T-helper 2 cell treated with Interferon-gamma antibody and Interleukin-4, amounts not matched to agents 5 μg/mL and 100 μg/mL, for 36 hours (primary cell): ENCODE results near the gene MATCAP1.

ENCODE experiments used
- DNase-seq: peaks from one replicate; pipeline ENCODE4 v3.0.0; 2021; ENCODE audit warnings: low spot score
- H3K27ac Mint-ChIP-seq: one replicate; pipeline ENCODE4 v1.8.0; 2021; ENCODE audit warnings: mild to moderate bottlenecking, mixed read lengths
- H3K27me3 Mint-ChIP-seq: one replicate; pipeline ENCODE4 v1.8.0; 2021; ENCODE audit warnings: low read depth, mixed read lengths
- H3K36me3 Mint-ChIP-seq: one replicate; pipeline ENCODE4 v1.8.0; 2021; ENCODE audit warnings: low read depth, mixed read lengths
- H3K4me1 Mint-ChIP-seq: one replicate; pipeline ENCODE4 v1.8.0; 2021; ENCODE audit warnings: low read depth, mixed read lengths
- H3K4me3 Mint-ChIP-seq: one replicate; pipeline ENCODE4 v1.8.0; 2022; ENCODE audit warnings: mild to moderate bottlenecking, moderate library complexity, mixed read lengths
- H3K9me3 Mint-ChIP-seq: one replicate; pipeline ENCODE4 v1.8.0; 2021; ENCODE audit warnings: mixed read lengths

Gene MATCAP1

DNA sequence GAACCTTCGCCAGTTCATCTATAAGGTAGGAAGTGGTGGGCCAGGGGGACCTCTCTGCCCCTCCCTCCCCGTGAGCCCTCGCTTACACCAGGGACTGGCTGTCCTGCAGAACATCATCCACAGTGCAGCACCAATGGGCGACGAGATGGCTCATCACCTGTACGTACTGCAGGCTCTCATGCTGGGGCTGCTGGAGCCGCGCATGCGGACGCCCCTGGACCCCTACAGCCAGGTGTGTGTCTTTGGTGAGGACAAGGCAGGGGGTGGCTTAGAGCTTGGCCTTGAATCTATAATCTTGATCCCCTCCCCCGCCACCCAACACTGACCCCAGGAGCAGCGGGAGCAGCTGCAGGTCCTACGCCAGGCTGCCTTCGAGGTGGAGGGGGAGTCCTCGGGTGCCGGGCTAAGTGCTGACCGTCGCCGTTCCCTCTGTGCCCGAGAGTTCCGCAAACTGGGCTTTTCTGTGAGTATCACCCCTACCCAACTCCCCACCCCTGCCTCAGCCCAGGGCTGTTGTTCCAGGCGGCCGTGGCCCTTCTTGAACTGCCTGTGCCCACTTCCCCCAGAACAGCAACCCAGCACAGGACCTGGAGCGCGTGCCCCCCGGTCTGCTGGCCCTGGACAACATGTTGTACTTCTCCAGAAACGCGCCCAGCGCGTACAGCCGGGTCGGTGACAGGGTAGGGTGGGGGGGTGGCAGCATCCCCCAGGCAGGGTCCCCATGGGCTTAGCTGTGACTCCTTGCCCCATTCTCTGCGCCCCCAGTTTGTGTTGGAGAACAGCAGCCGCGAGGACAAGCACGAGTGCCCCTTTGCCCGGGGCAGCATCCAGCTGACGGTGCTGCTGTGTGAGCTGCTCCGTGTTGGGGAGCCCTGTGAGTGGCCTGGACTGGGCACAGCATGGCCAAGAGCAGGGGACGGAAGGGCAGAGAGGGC lies 17.9 kb upstream of the MATCAP1 start:
- DNase-seq: no peak
- Mint-ChIP-seq H3K27ac (no peak overlapping the region), H3K4me3 (no peak overlapping the region), H3K4me1 (no peaks in the 10 kb centered on the region), H3K9me3 (no peaks in the 10 kb centered on the region), H3K27me3 (no peaks in the 10 kb centered on the region), H3K36me3 (peaks cover 23% of the 10 kb centered on the region)

DNA sequence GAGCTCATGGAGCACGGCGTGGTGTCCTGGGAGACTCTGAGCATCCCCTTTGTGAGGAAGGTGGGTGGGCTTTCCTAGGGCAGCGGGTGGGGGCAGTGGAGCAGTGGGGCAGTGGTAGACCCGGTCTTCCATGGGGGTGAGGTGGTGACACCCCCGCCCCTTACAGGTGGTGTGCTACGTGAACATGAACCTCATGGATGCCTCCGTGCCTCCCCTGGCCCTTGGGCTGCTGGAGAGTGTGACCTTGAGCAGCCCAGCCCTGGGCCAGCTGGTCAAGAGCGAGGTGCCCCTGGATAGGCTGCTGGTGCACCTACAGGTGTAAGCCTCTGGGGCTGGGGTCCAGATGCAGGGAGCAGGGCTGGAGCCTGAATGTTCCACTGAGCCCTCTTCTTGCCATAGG lies 16.7 kb upstream of the MATCAP1 start:
- H3K9me3 Mint-ChIP-seq: no peaks in the 10 kb centered on the region
- H3K27me3 Mint-ChIP-seq: no peaks in the 10 kb centered on the region
- H3K27ac Mint-ChIP-seq: no peak overlapping the region
- peaks cover 35% of the 10 kb centered on the region for H3K36me3 Mint-ChIP-seq
- peaks cover 4% of the 10 kb centered on the region for H3K4me1 Mint-ChIP-seq
- no peak overlapping the region for H3K4me3 Mint-ChIP-seq
- no peak for DNase-seq

DNA sequence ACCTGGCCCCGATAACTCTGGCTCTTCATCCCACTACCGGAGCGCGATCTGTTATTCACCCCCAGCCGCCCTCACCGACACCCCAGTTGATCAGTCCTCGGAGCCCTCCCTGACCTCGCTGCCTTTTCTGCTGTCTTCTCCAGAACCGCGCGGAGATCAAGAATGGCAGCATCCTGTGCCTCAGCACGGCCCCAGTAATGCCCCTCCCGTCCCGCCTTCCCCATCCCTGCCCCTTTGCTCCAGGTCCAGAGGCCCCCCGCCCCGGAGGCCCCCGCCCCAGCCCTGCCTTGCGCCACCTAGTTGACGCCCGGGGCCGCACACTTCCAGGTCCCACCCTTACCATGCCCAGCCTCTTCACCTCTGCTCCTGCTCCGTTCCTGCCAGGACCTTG lies 16.0 kb upstream of the MATCAP1 start:
- no peak for DNase-seq
- Mint-ChIP-seq H3K4me3 (no peak overlapping the region), H3K9me3 (no peaks in the 10 kb centered on the region), H3K27me3 (no peaks in the 10 kb centered on the region), H3K27ac (no peak overlapping the region), H3K4me1 (peaks cover 4% of the 10 kb centered on the region), H3K36me3 (peaks cover 42% of the 10 kb centered on the region)

DNA sequence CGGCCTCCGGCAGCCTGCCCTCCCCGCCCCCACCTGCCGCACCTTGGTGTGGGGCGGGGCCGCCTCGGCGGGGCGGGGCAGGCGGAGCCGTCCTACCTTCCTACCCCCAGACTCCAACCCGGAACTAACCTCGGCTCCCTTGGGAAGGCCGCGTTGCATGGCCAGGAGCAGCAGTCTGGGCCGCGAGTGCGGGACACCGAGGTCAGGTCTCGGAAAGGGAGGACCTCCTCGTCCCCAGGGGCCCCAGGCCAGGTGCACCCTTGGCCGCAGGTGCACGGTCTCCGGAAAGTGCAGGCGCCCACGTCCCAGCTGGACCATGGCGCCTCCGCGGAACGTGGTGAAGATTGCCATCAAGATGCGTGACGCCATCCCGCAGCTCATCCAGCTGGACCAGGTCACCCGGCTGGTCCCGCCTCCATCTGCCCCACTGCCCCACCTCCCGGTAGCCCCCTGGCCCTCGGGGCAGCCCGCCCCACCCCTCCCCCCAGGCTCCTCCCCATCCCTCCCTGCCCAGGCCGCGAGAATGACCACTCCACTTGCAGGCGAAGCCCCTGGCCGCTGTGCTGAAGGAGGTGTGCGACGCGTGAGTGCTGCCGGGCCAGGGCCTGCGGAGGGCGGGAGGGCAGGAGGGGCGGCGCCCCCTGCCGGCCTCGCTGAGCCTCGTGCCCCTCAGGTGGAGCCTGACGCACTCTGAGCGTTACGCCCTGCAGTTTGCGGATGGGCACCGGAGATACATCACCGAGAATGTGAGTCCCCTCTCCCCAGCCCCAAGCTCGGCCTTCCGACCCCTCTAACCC lies 15.4 kb upstream of the MATCAP1 start, which contains the start of gene ELMO3:
ELMO3 (plus strand) TSS at position 121 of the 797 bp plus-strand sequence; CDS start at position 317, 196 bp downstream.
- Mint-ChIP-seq H3K4me3 (no peak within 1 kb of the TSS), H3K27ac (no peak within 1 kb of the TSS), H3K36me3 (peaks cover 46% of the 10 kb centered on the region), H3K9me3 (no peaks in the 10 kb centered on the region), H3K4me1 (peaks cover 4% of the 10 kb centered on the region), H3K27me3 (no peaks in the 10 kb centered on the region)
- no peak for DNase-seq

DNA sequence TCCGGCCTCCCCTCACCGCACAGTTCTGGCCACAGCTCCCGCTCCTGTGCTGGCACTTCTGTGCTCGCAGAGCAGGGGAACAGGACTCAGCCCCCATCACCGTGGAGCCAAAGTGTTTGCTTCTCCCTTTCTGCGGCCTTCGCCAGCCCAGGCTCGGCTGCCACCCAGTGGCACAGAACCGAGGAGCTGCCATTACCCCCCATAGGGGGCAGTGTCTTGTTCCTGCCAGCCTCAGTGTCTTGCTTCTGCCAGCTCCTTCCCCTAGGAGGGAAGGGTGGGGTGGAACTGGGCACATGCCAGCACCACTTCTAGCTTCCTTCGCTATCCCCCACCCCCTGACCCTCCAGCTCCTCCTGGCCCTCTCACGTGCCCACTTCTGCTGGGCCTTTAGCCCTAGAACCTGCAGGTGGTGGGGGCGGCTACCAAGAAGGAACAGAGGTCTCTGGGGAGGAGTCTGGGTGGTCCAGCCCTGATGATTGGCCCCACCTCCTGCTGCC lies 14.5 kb upstream of the MATCAP1 start:
- no peak overlapping the region for H3K4me3 Mint-ChIP-seq
- H3K9me3 Mint-ChIP-seq: no peaks in the 10 kb centered on the region
- peaks cover 51% of the 10 kb centered on the region for H3K36me3 Mint-ChIP-seq
- no peaks in the 10 kb centered on the region for H3K27me3 Mint-ChIP-seq
- peaks cover 13% of the 10 kb centered on the region for H3K4me1 Mint-ChIP-seq
- no peak for DNase-seq
- no peak overlapping the region for H3K27ac Mint-ChIP-seq

DNA sequence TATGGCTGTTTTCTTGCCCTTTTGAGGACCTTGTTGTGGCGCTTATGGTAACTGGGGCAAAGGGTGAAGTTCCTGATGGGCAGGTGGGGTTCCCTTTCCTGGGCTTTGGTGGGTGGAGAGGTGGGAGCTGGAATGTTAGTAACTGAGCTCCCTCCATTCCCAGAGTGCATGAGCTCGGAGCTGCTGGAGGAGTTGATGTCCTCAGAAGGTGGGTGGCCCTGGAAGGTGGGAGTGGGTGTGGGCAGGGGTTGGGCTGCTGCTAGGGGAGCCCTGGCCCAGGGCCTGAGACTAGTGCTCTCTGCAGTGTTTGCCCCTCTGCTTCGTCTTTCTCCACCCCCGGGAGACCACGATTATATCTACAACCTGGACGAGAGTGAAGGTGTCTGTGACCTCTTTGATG lies 13.9 kb upstream of the MATCAP1 start:
- Mint-ChIP-seq H3K36me3 (peaks cover 57% of the 10 kb centered on the region), H3K4me3 (no peak overlapping the region)

DNA sequence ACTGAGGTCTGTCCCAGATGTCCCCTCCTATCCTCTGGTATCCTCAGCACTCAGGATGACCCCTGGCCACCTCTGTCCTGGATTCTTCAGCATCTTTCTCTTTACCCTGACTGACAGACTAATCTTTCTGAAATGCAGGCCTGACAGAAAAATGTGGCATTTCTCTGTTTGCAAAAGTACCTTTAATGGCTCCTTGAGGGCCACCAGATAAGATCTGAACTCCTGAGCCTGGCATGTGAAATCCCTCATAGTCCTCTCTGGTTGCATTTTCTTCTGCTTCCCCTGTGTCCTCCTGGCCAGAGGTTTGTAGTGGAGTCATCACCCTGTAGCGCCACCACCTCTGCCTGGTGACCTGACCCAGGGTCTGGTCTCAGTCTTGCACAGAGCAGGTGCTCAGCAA lies 13.1 kb upstream of the MATCAP1 start:
- no peak overlapping the region for H3K27ac Mint-ChIP-seq
- H3K4me3 Mint-ChIP-seq: no peak overlapping the region
- no peaks in the 10 kb centered on the region for H3K27me3 Mint-ChIP-seq
- H3K9me3 Mint-ChIP-seq: no peaks in the 10 kb centered on the region
- H3K36me3 Mint-ChIP-seq: peaks cover 61% of the 10 kb centered on the region
- DNase-seq: no peak
- H3K4me1 Mint-ChIP-seq: peaks cover 23% of the 10 kb centered on the region

More for the DNA sequence above, 13.9 kb upstream of the MATCAP1 start:
- peaks cover 19% of the 10 kb centered on the region for H3K4me1 Mint-ChIP-seq
- no peak for DNase-seq
- H3K9me3 Mint-ChIP-seq: no peaks in the 10 kb centered on the region
- no peaks in the 10 kb centered on the region for H3K27me3 Mint-ChIP-seq
- no peak overlapping the region for H3K27ac Mint-ChIP-seq

DNA sequence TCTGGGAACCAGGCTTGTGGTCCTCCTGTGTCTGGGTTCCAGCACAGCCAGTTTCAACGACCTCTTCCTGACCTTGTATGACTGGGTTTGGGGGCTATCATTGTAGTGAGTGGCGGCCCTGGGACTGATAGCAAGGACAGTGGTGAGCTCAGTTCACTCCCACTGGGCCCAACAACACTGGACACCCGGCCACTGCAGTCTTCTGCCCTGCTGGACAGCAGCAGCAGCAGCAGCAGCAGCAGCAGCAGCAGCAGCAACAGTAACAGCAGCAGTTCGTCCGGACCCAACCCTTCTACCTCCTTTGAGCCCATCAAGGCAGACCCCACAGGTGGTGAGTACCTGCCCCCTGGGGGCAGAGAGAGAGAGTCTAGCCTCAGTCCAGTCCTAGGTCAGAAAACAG lies 11.9 kb upstream of the MATCAP1 start:
- Mint-ChIP-seq H3K4me3 (no peak overlapping the region), H3K27me3 (no peaks in the 10 kb centered on the region), H3K9me3 (no peaks in the 10 kb centered on the region), H3K36me3 (peaks cover 61% of the 10 kb centered on the region), H3K27ac (peak overlapping the region; percentile 17), H3K4me1 (peaks cover 32% of the 10 kb centered on the region)
- no peak for DNase-seq

DNA sequence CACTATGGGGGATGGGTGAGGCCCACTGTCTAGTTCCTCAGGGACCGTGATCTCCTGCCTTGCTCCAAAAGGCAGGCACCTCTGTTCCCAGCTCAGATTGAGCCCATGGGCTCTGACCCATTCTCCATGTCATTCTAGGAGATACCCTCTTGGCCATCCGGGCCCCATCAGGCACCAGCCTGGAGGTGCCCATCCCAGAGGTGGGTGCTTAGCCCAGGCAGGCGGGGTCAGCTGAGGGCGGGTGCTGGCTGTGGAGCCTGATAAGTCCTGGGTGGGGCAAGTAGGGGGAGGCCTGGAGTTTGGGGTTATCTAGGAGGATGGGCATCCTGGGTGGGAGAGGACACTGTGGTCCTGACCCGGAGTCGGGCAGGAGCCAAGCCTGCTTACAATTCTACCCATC lies 10.5 kb upstream of the MATCAP1 start:
- no peak overlapping the region for H3K27ac Mint-ChIP-seq
- H3K36me3 Mint-ChIP-seq: peaks cover 56% of the 10 kb centered on the region
- peak overlapping the region; percentile 95 for H3K4me3 Mint-ChIP-seq
- H3K9me3 Mint-ChIP-seq: no peaks in the 10 kb centered on the region
- H3K27me3 Mint-ChIP-seq: no peaks in the 10 kb centered on the region
- peaks cover 32% of the 10 kb centered on the region for H3K4me1 Mint-ChIP-seq
- no peak for DNase-seq

DNA sequence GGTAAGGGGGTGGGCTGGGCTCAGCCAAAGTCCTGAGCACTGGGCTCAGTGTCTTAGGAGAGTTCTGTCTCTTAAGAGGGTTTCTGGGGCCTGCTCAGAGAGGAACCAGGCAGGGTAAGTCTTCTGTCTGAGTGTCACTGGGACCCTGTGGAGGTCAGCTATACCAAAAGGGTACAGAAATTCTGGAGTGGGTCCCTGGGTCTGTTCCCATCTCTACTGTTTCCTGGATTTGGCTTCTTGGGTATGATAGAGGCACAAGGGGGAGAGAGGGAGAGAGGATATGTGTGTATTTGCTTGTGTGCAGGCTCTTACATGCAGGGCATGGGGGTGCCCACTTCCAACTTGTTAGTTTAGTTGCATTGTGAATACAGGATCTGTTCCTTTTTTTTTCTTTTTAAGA lies 9.8 kb upstream of the MATCAP1 start:
- peaks cover 32% of the 10 kb centered on the region for H3K4me1 Mint-ChIP-seq
- peaks cover 55% of the 10 kb centered on the region for H3K36me3 Mint-ChIP-seq
- H3K27me3 Mint-ChIP-seq: no peaks in the 10 kb centered on the region
- DNase-seq: no peak
- peak overlapping the region; percentile 95 for H3K4me3 Mint-ChIP-seq
- no peaks in the 10 kb centered on the region for H3K9me3 Mint-ChIP-seq
- H3K27ac Mint-ChIP-seq: peak overlapping the region; percentile 32

DNA sequence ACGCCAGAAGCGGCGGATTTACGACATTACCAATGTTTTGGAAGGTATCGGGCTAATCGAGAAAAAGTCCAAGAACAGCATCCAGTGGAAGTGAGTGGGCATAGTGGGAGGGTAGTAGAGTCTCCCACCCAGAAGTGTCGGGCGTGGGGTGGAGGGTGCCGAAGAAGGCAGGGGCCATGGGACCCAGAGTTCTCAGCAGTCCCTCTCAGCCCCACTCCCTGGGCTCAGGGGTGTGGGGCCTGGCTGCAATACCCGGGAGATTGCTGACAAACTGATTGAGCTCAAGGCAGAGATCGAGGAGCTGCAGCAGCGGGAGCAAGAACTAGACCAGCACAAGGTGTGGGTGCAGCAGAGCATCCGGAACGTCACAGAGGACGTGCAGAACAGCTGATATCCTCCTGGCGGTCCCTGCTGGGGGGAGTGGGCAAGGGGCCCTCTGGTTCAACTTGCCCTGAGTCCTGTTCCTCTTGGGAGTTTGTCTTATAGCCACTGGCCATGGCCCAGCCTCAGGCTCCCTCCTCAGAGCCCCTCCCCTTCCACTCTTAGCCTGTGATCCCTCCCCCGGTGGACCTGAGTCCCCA lies 9.1 kb upstream of the MATCAP1 start:
- no peak for DNase-seq

DNA sequence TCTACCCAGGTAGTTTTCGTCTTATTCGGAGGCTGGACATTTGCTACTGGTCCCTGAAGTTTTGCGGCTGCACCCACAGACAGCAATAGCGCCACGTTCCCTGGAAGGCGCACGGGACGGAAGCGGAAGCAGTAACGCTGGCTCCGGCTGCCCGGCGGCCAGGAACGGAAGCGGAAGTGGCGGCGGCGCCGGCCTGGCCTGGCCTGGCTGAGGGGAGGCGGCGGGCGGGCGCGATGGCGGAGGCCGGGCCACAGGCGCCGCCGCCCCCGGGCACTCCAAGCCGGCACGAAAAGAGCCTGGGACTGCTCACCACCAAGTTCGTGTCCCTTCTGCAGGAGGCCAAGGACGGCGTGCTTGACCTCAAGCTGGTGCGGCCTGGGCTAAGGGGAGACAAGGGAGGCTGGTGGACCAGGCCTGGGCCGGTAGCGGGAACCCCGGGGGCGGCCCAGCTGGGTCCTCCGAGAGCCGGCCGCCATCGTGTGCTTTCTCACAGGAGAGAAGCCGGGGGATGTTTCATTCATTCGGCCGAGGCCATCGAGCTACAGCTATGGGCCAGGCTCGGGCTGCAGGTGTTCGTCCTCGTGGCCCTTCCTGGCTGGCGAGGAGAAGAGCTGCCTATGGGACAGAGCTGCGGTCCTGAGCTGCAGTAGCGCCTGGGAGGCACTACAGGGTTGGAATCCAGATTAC lies 8.4 kb upstream of the MATCAP1 start, which contains the start of gene E2F4:
E2F4 (plus strand) TSS at position 161 of the 687 bp plus-strand sequence; CDS start at position 234, 73 bp downstream.
- Mint-ChIP-seq H3K4me3 (peak within 1 kb of the TSS; percentile 95), H3K27ac (peak within 1 kb of the TSS; percentile 86), H3K27me3 (no peaks in the 10 kb centered on the region), H3K36me3 (peaks cover 45% of the 10 kb centered on the region), H3K9me3 (no peaks in the 10 kb centered on the region), H3K4me1 (peaks cover 32% of the 10 kb centered on the region)
- peak; percentile 89 for DNase-seq

More for the DNA sequence above, 9.1 kb upstream of the MATCAP1 start:
- H3K27ac Mint-ChIP-seq: peak overlapping the region; percentile 69
- H3K4me1 Mint-ChIP-seq: peaks cover 32% of the 10 kb centered on the region
- H3K4me3 Mint-ChIP-seq: peak overlapping the region; percentile 95
- H3K36me3 Mint-ChIP-seq: peaks cover 49% of the 10 kb centered on the region
- no peaks in the 10 kb centered on the region for H3K27me3 Mint-ChIP-seq
- no peaks in the 10 kb centered on the region for H3K9me3 Mint-ChIP-seq

DNA sequence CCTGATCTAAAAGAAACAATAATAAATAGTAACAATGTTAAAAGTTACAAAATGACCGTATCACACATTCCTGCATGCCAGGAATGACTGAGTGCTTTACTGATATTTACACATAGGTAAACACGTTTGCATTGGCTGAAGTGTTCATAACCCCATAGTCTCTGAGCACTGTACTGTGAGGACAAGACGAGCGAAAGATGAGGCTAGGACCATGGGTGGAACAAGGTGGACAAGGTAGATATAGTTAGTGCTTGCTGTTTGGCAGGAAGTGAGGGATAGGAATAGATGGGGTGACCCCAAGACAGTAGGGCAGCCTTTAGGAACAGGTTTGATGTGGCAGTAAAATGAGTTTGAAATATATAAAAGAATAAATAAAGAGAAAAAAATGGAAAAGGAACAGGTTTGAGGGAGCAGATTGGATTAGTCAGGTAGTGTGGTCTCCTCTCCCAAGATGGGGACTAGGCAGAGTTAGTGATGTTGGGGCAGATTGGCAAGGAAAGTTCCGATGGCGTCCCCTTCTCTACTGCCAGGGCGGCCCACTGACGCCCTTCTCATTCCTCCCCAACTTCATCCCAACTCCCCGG lies 7.7 kb upstream of the MATCAP1 start:
- Mint-ChIP-seq H3K4me3 (peak overlapping the region; percentile 95), H3K9me3 (no peaks in the 10 kb centered on the region), H3K27ac (peak overlapping the region; percentile 86), H3K27me3 (no peaks in the 10 kb centered on the region), H3K4me1 (peaks cover 32% of the 10 kb centered on the region), H3K36me3 (peaks cover 40% of the 10 kb centered on the region)
- DNase-seq: no peak
